Activated CD8-positive, alpha-beta T cell treated with anti-CD3 and anti-CD28 coated beads for 36 hours (primary cell): ENCODE data around the gene ALDH8A1. TPM values are rescaled to one million over a fixed set of nuclear protein-coding genes. Genes with fewer than 3 reads are reported as not detected.

Experiments
- ATAC-seq: fragments of 200-7000 bp; cut with Tn5 transposase; one replicate; pipeline ENCODE4 v1.10.0; 2021; ENCODE audit warnings: mild to moderate bottlenecking, moderate library complexity
- CTCF ChIA-PET: fragments of 350-600 bp; sonication (Branson Sonifier 250); formaldehyde crosslinking; loops from one replicate; lab custom pipeline; 2021; ENCODE audit warnings: antibody characterized with exemption; lab: Charles Lee
- POLR2A ChIA-PET: fragments of 350-600 bp; sonication (Branson Sonifier 250); formaldehyde crosslinking; loops from one replicate; lab custom pipeline; 2021; ENCODE audit warnings: antibody characterized with exemption; lab: Charles Lee
- DNase-seq: peaks from one replicate; pipeline ENCODE4 v3.0.0-alpha.2; 2020
- H3K27ac Mint-ChIP-seq: one replicate; pipeline ENCODE4 v1.8.0; 2021; ENCODE audit warnings: mild to moderate bottlenecking, mixed read lengths
- H3K27me3 Mint-ChIP-seq: one replicate; pipeline ENCODE4 v1.8.0; 2021; ENCODE audit warnings: mixed read lengths
- H3K36me3 Mint-ChIP-seq: one replicate; pipeline ENCODE4 v1.8.0; 2021; ENCODE audit warnings: low read depth, mixed read lengths
- H3K4me1 Mint-ChIP-seq: one replicate; pipeline ENCODE4 v1.8.0; 2021; ENCODE audit warnings: low read depth, mixed read lengths
- H3K4me3 Mint-ChIP-seq: one replicate; pipeline ENCODE4 v1.8.0; 2021; ENCODE audit warnings: mild to moderate bottlenecking, moderate library complexity, mixed read lengths
- H3K9me3 Mint-ChIP-seq: one replicate; pipeline ENCODE4 v1.8.0; 2021; ENCODE audit warnings: mixed read lengths
- intact Hi-C: fragments of 100-400 bp; cut with micrococcal nuclease; formaldehyde crosslinking; loops from one replicate; pipeline ENCODE4 v1.10.0; 2022
- total RNA-seq, 2 experiments: library from RNA; stranded (reverse); gene quantifications; one replicate each; pipeline ENCODE4 v1.2.3, GENCODE V29; 2021
- TF ChIP-seq, protein P1 (sequence below): fragments of 200-600 bp; IDR thresholded peaks from one replicate; pipeline ENCODE4 v1.8.0; 2022; ENCODE audit warnings: antibody characterized with exemption, mild to moderate bottlenecking

Gene ALDH8A1
- total RNA-seq, 2 experiments from 2014 or later, result 1.2 to 1.6 TPM

DNA sequence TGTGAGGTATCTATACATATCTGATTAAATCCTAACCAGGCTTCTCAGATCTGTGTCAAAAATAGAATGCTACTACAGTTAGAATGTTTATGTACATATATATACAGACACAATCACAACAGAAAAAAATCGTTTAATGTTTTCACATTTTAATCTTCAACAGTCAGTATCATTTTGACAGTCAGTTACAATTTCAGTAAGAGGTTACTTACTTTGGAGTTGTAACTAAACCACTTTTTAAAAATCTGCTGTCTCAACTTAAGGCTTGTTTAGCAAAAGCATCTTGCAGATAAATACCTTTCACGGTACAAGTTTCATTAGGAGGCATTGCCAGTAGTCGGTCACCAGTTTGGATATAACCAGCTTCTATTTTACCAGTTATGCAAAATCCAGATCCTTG, 32.3 kb upstream of the ALDH8A1 start:
- no peak overlapping the region for H3K27ac Mint-ChIP-seq
- peaks cover 48% of the 10 kb centered on the region for H3K4me1 Mint-ChIP-seq
- no peaks in the 10 kb centered on the region for H3K27me3 Mint-ChIP-seq
- no peak for ATAC-seq
- H3K4me3 Mint-ChIP-seq, result no peak overlapping the region
- POLR2A ChIA-PET, result no interaction called here
- TF ChIP-seq, protein P1, sequence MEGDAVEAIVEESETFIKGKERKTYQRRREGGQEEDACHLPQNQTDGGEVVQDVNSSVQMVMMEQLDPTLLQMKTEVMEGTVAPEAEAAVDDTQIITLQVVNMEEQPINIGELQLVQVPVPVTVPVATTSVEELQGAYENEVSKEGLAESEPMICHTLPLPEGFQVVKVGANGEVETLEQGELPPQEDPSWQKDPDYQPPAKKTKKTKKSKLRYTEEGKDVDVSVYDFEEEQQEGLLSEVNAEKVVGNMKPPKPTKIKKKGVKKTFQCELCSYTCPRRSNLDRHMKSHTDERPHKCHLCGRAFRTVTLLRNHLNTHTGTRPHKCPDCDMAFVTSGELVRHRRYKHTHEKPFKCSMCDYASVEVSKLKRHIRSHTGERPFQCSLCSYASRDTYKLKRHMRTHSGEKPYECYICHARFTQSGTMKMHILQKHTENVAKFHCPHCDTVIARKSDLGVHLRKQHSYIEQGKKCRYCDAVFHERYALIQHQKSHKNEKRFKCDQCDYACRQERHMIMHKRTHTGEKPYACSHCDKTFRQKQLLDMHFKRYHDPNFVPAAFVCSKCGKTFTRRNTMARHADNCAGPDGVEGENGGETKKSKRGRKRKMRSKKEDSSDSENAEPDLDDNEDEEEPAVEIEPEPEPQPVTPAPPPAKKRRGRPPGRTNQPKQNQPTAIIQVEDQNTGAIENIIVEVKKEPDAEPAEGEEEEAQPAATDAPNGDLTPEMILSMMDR, result no peak
- DNase-seq, result no peak
- H3K36me3 Mint-ChIP-seq, result peaks cover 56% of the 10 kb centered on the region
- intact Hi-C loops, result no loop called here
- CTCF ChIA-PET, result no interaction called here
- no peaks in the 10 kb centered on the region for H3K9me3 Mint-ChIP-seq

DNA sequence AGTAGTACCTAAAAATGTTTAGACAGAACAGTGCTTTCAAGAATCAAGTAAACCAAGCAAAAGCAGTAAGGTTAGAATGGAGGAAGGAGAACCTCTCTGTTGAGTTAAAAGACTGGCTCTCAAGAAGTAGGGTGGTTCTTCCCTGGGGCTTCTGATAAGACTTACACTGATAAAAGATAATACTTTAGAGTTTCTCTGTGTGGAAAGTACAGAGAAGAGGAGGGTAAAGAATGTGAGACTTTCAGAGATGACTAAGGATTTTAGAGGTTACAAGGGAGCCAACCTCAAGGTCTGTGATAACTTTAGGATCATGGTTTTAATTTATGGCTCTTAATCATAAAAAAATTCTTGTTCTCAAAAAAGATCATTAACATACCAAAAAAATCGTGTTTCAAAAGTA, 30.9 kb upstream of the ALDH8A1 start:
- DNase-seq (no peak), ATAC-seq (peak; percentile 59)
- TF ChIP-seq, protein P1, result no peak
- CTCF ChIA-PET, result interaction anchor here (1.0 to 1.5 kb wide), 2 partner anchors 8 to 21 kb away, joined by 3 to 4 read pairs; no protein-coding TSS in a partner anchor
- H3K9me3 Mint-ChIP-seq, result no peaks in the 10 kb centered on the region
- H3K27me3 Mint-ChIP-seq, result no peaks in the 10 kb centered on the region
- POLR2A ChIA-PET, result no interaction called here
- peaks cover 48% of the 10 kb centered on the region for H3K4me1 Mint-ChIP-seq
- peaks cover 63% of the 10 kb centered on the region for H3K36me3 Mint-ChIP-seq
- peak overlapping the region; percentile 65 for H3K27ac Mint-ChIP-seq
- intact Hi-C loops, result no loop called here
- H3K4me3 Mint-ChIP-seq, result no peak overlapping the region

DNA sequence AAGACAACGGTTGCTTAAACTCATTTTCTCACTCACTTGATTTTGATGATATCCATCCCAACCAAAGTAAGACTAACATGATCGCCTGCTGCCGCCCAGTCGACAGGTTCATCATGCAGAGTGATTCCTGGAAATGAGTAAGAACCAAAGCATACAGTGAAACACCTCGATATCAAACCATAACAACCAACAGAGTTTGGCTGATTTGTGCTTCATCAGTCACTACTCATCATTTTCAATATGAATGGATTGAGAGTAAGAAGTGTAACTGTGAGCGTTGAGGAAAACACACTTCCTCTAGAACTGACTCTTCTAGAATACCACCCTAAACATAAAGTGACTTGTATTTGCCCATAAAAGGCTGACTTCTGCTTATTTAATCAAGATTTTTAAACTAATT, 29.2 kb upstream of the ALDH8A1 start:
- ChIA-PET CTCF (no interaction called here), POLR2A (interaction anchor here (0.7 kb wide), 1 partner anchor 35 kb away, joined by 3 read pairs; no protein-coding TSS in a partner anchor)
- Mint-ChIP-seq H3K4me1 (peaks cover 54% of the 10 kb centered on the region), H3K36me3 (peaks cover 72% of the 10 kb centered on the region), H3K27me3 (no peaks in the 10 kb centered on the region), H3K4me3 (no peak overlapping the region), H3K27ac (peak overlapping the region; percentile 73), H3K9me3 (no peaks in the 10 kb centered on the region)
- ATAC-seq, result peak; percentile 86
- DNase-seq, result peak; percentile 77
- TF ChIP-seq, protein P1, result no peak
- intact Hi-C loops, result loop anchor here (5.0 kb wide), 1 partner anchor 343 kb away; no protein-coding TSS in a partner anchor

DNA sequence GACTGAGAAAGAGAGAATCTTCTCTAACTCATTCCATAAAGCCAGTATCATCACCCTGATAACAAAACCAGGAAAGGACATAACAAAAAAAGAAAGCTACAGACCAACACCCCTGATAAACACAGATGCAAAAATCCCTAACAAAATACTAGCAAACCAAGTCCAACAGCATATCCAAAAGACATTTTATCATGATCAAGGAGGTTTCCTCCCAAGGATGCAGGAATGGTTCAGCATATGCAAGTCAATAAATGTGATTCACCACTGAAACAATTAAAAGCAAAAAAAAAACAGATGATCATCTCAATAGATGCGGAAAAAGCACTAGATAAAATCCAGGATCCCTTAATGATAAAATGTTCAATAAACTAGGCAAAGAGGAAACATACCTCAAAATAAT, 24.5 kb upstream of the ALDH8A1 start:
- CTCF ChIA-PET, result no interaction called here
- ATAC-seq (no peak), DNase-seq (no peak)
- TF ChIP-seq, protein P1, result no peak
- Mint-ChIP-seq H3K27ac (no peak overlapping the region), H3K36me3 (peaks cover 52% of the 10 kb centered on the region), H3K4me1 (peaks cover 21% of the 10 kb centered on the region), H3K9me3 (no peaks in the 10 kb centered on the region), H3K4me3 (no peak overlapping the region), H3K27me3 (no peaks in the 10 kb centered on the region)
- POLR2A ChIA-PET, result no interaction called here
- intact Hi-C loops, result no loop called here

DNA sequence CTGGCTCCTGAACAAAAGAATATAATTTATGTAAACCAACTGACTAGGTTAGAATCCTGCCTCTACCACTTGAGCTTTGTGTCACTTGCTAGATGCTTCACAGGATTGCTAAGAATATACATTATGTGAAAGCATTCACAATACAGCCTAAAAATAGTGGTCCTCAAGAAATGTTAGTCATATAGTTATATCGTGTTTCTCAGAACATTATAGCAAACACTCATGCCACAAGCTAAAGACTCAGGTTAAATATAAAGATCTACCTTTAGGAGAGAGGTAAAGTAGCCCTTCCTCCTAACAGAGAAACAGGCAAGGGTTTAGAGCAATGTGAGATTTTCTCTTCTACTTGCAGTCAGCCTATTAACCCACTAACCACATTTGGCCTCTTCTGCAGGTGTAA, 17.8 kb upstream of the ALDH8A1 start:
- peaks cover 39% of the 10 kb centered on the region for H3K36me3 Mint-ChIP-seq
- no peak overlapping the region for H3K4me3 Mint-ChIP-seq
- POLR2A ChIA-PET, result interaction anchor here (1.5 kb wide), 1 partner anchor 15 kb away, joined by 3 read pairs; no protein-coding TSS in a partner anchor

More for the DNA sequence above, 17.8 kb upstream of the ALDH8A1 start:
- no peak for DNase-seq
- H3K27ac Mint-ChIP-seq, result no peak overlapping the region
- H3K4me1 Mint-ChIP-seq, result peaks cover 3% of the 10 kb centered on the region
- no peaks in the 10 kb centered on the region for H3K27me3 Mint-ChIP-seq
- TF ChIP-seq, protein P1, result no peak
- CTCF ChIA-PET, result no interaction called here
- H3K9me3 Mint-ChIP-seq, result no peaks in the 10 kb centered on the region
- ATAC-seq, result no peak
- intact Hi-C loops, result no loop called here
